NB4 (cell line): ENCODE results near the gene WDR5B.

Source experiments
- DNase-seq: peaks from one replicate; pipeline ENCODE4 v3.0.0; 2010; ENCODE audit warnings: low read depth
- H3K4me3 ChIP-seq: one replicate; pipeline ENCODE4 v1.5.1; 2011; ENCODE audit warnings: mild to moderate bottlenecking, low read depth, low read length, moderate library complexity
- MYC ChIP-seq: IDR thresholded peaks from 2 replicates; pipeline ENCODE4 v1.6.1; 2011; ENCODE audit warnings: low read depth, low read length
- POLR2A ChIP-seq: IDR thresholded peaks from 2 replicates; pipeline ENCODE4 v1.6.1; 2011; ENCODE audit warnings: mild to moderate bottlenecking; ENCODE audit not compliant: insufficient read length; ENCODE audit errors: extremely low read depth
- TF ChIP-seq, protein P1 (sequence below): IDR thresholded peaks from one replicate; pipeline ENCODE4 v1.5.1; 2012; ENCODE audit warnings: low read depth, low read length
- TF ChIP-seq, protein P2 (sequence below): IDR thresholded peaks from 2 replicates; pipeline ENCODE4 v1.6.1; 2011; ENCODE audit warnings: low read depth, low read length

WDR5B gene

DNA sequence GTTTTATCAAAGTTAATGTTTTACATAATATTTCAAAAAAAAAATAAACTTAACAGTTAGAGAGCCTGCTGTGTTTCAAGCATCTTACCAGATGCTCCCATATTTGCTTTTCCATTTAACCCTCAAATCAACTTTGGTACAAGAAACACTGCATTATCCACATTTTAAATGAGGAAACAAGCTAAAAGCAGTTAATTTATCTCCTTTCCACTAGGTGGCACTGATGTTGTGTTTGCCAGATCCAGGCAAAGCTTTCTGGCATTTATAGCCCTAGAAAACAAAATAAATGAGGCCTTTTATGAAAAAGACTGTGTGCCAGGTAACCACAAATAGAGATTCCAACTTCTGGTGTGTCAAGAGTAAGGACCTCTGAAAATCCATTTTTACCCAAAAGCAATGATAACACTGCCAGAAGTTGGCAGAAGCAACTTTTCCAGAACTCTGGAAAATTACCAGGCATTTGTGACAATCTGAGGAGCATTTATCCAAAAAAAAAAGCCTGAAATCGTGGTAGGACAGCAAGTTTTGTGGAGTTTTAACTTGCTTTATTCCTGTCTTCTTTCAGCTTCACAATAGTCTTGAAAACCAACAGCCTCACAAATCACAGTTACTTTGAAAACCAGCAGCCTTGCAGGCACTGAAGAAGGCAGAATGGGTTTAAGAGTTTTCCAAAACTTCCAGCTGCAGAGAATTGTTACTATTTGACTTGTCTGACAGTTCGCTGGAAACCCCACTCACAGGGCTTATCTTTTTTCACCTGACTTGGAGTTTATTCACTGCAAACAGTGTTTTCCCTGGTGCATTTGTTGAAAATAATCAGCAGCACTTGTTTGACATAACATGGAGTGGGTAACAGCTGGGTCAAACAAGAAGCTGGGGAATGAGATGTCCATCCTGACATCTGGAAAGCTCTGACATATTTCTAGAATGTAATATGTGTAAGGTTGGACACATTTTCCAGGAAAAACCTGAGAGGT lies 22.7 kb downstream of the WDR5B start:
- DNase-seq: peak; percentile 66
- H3K4me3 ChIP-seq: no peak overlapping the region
- TF ChIP-seq, protein P1, sequence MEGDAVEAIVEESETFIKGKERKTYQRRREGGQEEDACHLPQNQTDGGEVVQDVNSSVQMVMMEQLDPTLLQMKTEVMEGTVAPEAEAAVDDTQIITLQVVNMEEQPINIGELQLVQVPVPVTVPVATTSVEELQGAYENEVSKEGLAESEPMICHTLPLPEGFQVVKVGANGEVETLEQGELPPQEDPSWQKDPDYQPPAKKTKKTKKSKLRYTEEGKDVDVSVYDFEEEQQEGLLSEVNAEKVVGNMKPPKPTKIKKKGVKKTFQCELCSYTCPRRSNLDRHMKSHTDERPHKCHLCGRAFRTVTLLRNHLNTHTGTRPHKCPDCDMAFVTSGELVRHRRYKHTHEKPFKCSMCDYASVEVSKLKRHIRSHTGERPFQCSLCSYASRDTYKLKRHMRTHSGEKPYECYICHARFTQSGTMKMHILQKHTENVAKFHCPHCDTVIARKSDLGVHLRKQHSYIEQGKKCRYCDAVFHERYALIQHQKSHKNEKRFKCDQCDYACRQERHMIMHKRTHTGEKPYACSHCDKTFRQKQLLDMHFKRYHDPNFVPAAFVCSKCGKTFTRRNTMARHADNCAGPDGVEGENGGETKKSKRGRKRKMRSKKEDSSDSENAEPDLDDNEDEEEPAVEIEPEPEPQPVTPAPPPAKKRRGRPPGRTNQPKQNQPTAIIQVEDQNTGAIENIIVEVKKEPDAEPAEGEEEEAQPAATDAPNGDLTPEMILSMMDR: peak; percentile 49
- TF ChIP-seq MYC: no peak

DNA sequence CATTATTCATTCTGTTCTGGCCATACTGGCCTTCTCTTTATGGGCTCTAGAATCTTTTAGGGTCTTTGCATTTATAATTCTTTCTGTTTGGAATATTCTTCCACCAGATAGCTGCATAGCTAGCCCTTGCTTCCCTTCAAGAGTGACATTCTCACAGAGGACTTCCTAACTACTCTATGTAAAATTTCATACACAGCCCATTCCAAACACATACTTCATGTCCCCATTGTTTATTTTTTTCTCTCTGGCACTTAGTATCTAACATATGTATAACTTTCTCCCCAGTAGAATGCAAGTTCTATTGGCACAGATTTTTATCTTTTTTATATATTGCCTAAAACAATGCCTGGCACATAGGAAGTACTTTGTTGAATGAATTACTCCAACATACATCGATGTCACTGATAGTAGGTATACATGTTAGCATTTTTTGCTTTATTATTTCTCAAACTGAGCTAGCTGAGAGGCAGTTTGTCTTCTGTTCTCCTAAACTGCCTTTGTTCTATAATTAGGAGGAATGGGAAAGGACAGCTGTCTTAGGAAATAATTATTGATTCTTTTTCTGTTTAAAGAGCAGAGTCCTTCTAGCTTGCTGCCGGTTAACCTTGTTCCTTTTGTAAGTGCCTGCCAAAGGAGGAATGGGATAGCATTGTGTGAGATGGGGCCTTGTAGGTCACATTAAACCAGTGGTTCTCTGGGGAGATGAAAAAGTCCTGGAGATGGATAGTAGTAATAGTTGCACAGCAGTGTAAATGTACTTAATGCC lies 24.0 kb downstream of the WDR5B start:
- no peak for DNase-seq
- TF ChIP-seq POLR2A (no peak), MYC (no peak)
- TF ChIP-seq, protein P2, sequence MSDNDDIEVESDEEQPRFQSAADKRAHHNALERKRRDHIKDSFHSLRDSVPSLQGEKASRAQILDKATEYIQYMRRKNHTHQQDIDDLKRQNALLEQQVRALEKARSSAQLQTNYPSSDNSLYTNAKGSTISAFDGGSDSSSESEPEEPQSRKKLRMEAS: no peak
- TF ChIP-seq, protein P1: no peak
- no peak overlapping the region for H3K4me3 ChIP-seq

DNA sequence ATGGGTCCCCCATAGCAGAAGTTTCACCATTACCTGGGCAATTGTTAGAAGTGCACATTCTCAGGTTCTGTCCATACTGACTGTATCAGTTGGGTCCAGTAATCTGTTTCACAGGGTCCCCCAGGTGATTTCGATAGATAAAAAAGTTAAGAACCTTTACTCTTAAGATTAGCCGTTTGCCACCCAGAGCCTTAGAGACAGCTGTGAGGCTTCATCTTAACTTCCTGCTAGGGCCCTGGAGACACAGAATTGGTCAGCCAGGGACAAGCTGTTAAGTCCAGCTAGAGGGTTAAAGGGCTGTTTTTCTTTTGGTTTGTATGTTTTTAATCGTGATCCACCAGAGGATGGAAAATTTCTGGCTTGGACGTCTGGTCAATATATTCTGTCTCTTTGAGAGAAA lies 25.2 kb downstream of the WDR5B start:
- no peak for TF ChIP-seq MYC
- TF ChIP-seq, protein P2: no peak
- no peak overlapping the region for H3K4me3 ChIP-seq
- no peak for DNase-seq

DNA sequence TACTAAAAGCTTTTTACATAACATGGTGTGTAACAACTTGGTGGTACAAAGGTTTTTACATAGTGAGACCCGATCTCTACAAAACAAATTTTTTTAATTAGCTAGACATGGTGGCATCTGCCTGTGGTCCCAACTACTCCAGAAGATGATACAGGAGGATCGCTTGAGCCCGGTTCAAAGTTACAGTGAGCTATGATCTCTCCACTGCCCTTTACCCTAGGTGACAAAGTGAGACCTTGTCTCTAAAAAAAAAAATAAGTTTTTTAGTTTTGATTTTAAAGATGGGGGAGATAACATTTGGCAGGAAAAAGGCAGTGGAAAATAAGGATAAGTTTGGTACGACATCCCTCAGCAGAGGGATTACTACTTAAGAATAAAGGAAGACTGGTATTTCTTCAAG lies 26.0 kb downstream of the WDR5B start:
- no peak for DNase-seq
- TF ChIP-seq POLR2A: no peak
- TF ChIP-seq, protein P1: no peak
- TF ChIP-seq MYC: no peak
- TF ChIP-seq, protein P2: no peak

DNA sequence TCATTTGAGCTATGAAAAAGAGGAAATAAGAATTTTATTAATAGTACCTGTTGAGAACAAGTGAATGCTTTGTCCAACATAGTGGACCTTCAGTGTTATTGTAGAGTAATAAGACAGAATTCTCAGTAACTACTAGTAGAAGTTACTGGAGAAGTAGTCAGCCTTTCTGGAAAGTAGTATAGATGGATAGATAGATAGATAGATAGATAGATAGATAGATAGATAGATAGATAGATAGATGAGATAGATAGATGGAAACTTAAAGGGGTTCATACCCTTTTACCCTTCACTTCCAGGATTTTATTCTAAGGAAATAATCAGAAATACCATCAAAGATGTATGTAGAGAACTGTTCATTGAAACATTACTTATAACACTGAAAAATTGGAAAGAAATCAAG lies 26.7 kb downstream of the WDR5B start:
- TF ChIP-seq, protein P1: no peak
- no peak for TF ChIP-seq MYC
- no peak for DNase-seq
- no peak overlapping the region for H3K4me3 ChIP-seq

More for the DNA sequence above, 26.0 kb downstream of the WDR5B start:
- no peak overlapping the region for H3K4me3 ChIP-seq

DNA sequence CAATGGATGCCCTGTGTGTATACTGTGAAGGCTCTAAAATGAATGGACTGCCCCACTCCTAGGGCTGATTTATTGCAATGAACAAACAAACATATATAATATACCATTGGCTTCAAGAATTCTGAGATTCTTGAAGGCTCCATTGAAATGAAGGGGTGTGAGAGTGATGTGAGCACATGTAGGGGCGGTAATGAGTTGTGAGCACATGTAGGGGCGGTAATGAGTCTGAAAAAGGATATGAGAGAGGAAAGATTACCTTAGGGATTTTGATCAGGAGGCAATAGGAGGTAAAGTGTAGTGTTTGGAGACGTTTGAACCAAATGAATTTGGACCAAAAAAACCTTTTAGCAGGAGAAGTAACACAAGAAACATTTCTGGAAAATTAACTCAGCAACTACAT lies 28.2 kb downstream of the WDR5B start:
- no peak for DNase-seq
- no peak overlapping the region for H3K4me3 ChIP-seq
- TF ChIP-seq, protein P2: no peak
- no peak for TF ChIP-seq POLR2A
- no peak for TF ChIP-seq MYC
- TF ChIP-seq, protein P1: no peak
